HCT116 (cell line): ENCODE results near the gene LDLRAD4.

Experiments
- CBX3 ChIP-seq: IDR thresholded peaks from 2 replicates; pipeline ENCODE4 v1.6.1; 2012; ENCODE audit warnings: low read depth
- EZH2 ChIP-seq: fragments of 200-600 bp; sonication (generic); IDR thresholded peaks from 2 replicates; pipeline ENCODE4 v1.6.1; 2017; ENCODE audit warnings: antibody characterized with exemption, mixed run types
- POLR2A ChIP-seq: IDR thresholded peaks from 2 replicates; pipeline ENCODE4 v1.7.0; 2011; ENCODE audit warnings: borderline replicate concordance; ENCODE audit not compliant: insufficient read depth, insufficient read length; ENCODE audit errors: extremely low read depth
- POLR2AphosphoS5 ChIP-seq: IDR thresholded peaks from 2 replicates; pipeline ENCODE4 v1.6.1; 2011; ENCODE audit warnings: mild to moderate bottlenecking, low read depth, low read length, moderate library complexity
- SP1 ChIP-seq: IDR thresholded peaks from 2 replicates; pipeline ENCODE4 v1.6.1; 2012; ENCODE audit warnings: low read depth
- SRF ChIP-seq: IDR thresholded peaks from 2 replicates; pipeline ENCODE4 v1.6.1; 2012; ENCODE audit warnings: low read depth
- ZFX ChIP-seq: fragments of 450-650 bp; IDR thresholded peaks from 2 replicates; pipeline ENCODE4 v1.6.1; 2017
- TF ChIP-seq, protein P1 (sequence below), 3 experiments: fragments of 200-600 bp in 1 of 3; sonication (generic) in 1 of 3; IDR thresholded peaks in 2 of 3; conservative IDR thresholded peaks in 1 of 3; 2 replicates each; pipeline ENCODE4 v1.5.1; 2012 to 2017; ENCODE audit warnings: low read depth in 2 of 3, low read length in 2 of 3, antibody characterized with exemption in 1 of 3, borderline replicate concordance in 1 of 3, control low read depth in 1 of 3, mild to moderate bottlenecking in 1 of 3, mixed read lengths in 1 of 3, mixed run types in 1 of 3, moderate library complexity in 1 of 3; ENCODE audit not compliant: insufficient read depth in 1 of 3
- TF ChIP-seq, protein P2 (sequence below): IDR thresholded peaks from 2 replicates; pipeline ENCODE4 v1.6.1; 2012
- TF ChIP-seq, protein P3 (sequence below): IDR thresholded peaks from 2 replicates; pipeline ENCODE4 v1.6.1; 2011; ENCODE audit warnings: mild to moderate bottlenecking, low read length, moderate library complexity; ENCODE audit not compliant: insufficient replicate concordance; ENCODE audit errors: extremely low read depth

GRCh38 chr18:13246591-13246990 is 28.0 kb downstream of the LDLRAD4 start:
- TF ChIP-seq, protein P1, sequence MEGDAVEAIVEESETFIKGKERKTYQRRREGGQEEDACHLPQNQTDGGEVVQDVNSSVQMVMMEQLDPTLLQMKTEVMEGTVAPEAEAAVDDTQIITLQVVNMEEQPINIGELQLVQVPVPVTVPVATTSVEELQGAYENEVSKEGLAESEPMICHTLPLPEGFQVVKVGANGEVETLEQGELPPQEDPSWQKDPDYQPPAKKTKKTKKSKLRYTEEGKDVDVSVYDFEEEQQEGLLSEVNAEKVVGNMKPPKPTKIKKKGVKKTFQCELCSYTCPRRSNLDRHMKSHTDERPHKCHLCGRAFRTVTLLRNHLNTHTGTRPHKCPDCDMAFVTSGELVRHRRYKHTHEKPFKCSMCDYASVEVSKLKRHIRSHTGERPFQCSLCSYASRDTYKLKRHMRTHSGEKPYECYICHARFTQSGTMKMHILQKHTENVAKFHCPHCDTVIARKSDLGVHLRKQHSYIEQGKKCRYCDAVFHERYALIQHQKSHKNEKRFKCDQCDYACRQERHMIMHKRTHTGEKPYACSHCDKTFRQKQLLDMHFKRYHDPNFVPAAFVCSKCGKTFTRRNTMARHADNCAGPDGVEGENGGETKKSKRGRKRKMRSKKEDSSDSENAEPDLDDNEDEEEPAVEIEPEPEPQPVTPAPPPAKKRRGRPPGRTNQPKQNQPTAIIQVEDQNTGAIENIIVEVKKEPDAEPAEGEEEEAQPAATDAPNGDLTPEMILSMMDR (IDR thresholded peaks at IDR 0.05 in 2 of 3, conservative IDR thresholded peaks at IDR 0.05 in 1 of 3; ENCODE audit: borderline replicate concordance in 1 of 3, insufficient read depth in 1 of 3, low read depth in 2 of 3, low read length in 2 of 3), result no peak
- TF ChIP-seq, protein P2, sequence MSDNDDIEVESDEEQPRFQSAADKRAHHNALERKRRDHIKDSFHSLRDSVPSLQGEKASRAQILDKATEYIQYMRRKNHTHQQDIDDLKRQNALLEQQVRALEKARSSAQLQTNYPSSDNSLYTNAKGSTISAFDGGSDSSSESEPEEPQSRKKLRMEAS, result no peak
- TF ChIP-seq POLR2A (no peak), SRF (no peak), SP1 (no peak), EZH2 (no peak), ZFX (no peak), POLR2AphosphoS5 (no peak), CBX3 (no peak)
- TF ChIP-seq, protein P3, sequence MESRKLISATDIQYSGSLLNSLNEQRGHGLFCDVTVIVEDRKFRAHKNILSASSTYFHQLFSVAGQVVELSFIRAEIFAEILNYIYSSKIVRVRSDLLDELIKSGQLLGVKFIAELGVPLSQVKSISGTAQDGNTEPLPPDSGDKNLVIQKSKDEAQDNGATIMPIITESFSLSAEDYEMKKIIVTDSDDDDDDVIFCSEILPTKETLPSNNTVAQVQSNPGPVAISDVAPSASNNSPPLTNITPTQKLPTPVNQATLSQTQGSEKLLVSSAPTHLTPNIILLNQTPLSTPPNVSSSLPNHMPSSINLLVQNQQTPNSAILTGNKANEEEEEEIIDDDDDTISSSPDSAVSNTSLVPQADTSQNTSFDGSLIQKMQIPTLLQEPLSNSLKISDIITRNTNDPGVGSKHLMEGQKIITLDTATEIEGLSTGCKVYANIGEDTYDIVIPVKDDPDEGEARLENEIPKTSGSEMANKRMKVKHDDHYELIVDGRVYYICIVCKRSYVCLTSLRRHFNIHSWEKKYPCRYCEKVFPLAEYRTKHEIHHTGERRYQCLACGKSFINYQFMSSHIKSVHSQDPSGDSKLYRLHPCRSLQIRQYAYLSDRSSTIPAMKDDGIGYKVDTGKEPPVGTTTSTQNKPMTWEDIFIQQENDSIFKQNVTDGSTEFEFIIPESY, result no peak
